ENCODE data around the gene YJEFN3. TPM values are rescaled to one million over a fixed set of nuclear protein-coding genes. Genes with fewer than 3 reads are reported as not detected.

YJEFN3 gene
- total and polyA plus RNA-seq, 2 of the 8 experiments (the other 6 are each of a cell fraction or from before 2014, with no cell fraction given), result 5.7 to 9.4 TPM

- no peak for TF ChIP-seq KDM5A (IDR thresholded peaks at IDR 0.05; ENCODE audit: low read length)
Measured at GRCh38 chr19:19490214-19490968, 38.3 kb upstream of the YJEFN3 start (continued).

All from H1 (cell line).